ENCODE measurements around the gene MDN1. TPM values are rescaled to one million over a fixed set of nuclear protein-coding genes. Genes with fewer than 3 reads are reported as not detected.

MDN1 gene
- 8.5 and 9.4 TPM in 2 replicates for total RNA-seq

GRCh38 chr6:89819336-89820130 lies at the start of gene MDN1:
MDN1 (minus strand) TSS chr6:89819794; CDS start chr6:89819607, 187 bp downstream.

GRCh38 chr6:89829472-89830169 lies 10.0 kb upstream of the MDN1 start, which contains the start of gene CASP8AP2:
CASP8AP2 (plus strand) TSS chr6:89829880.

GRCh38 chr6:89638320-89639195 lies 181.0 kb downstream of the MDN1 start, which contains the start of gene LYRM2:
LYRM2 (minus strand) TSS chr6:89638747; CDS start chr6:89638716, 31 bp downstream.

Other genes starting within 250 kb of the MDN1 start
- gene LYRM2, start 181.0 kb downstream of the MDN1 start, total RNA-seq = 16.5 and 16.9 TPM in 2 replicates
- gene CASP8AP2, start 10.1 kb upstream of the MDN1 start, total RNA-seq = 5.4 and 6.4 TPM in 2 replicates
- gene GJA10, start 74.7 kb upstream of the MDN1 start, total RNA-seq = not detected in 2 replicates

Measured in bronchus fibroblast of lung (primary cell).